ENCODE data around the gene CRHR1. TPM values are rescaled to one million over a fixed set of nuclear protein-coding genes. Genes with fewer than 3 reads are reported as not detected.

The CRHR1 gene
- total and polyA plus RNA-seq, 2 experiments from 2014 or later: not detected

- Histone ChIP-seq H3K9ac (no peak overlapping the region), H3K79me2 (ENCODE audit: insufficient read depth) (no peaks in the 10 kb centered on the region), H3K4me1 (ENCODE audit: insufficient read depth) (no peaks in the 10 kb centered on the region), H3K27me3 (replicated peaks; ENCODE audit: insufficient read depth) (peaks cover 70% of the 10 kb centered on the region), H4K20me1 (ENCODE audit: insufficient read depth) (no peaks in the 10 kb centered on the region), H3K4me2 (ENCODE audit: unreplicated experiment) (no peak overlapping the region), H3F3A (ENCODE audit: insufficient read depth) (no peaks in the 10 kb centered on the region), H3K9me3 (ENCODE audit: low read depth) (no peaks in the 10 kb centered on the region), H3K36me3 (ENCODE audit: low read depth) (no peaks in the 10 kb centered on the region), H3K9me2 (ENCODE audit: insufficient read depth) (no peaks in the 10 kb centered on the region), H3K4me3 (no peak overlapping the region), H2AFZ (no peak overlapping the region), H3K27ac (no peak overlapping the region)
- DNase-seq: no peak
- TF ChIP-seq EZH2 (IDR thresholded peaks at IDR 0.05; ENCODE audit: insufficient read depth, poor library complexity, severe bottlenecking) (no peak), EZH2phosphoT487 (IDR thresholded peaks at IDR 0.05; ENCODE audit: insufficient read depth, low read depth) (no peak)
- in situ Hi-C loops (cut with MboI): no loop called here
- 36 to 43% methylated on average over 3 of the region's 3 CpGs for WGBS, 2 experiments (ENCODE audit: low coverage in 1 of 2, low lambda C conversion rate in 2 of 2, missing lambda C conversion rate in 2 of 2)
These were observed 2.9 kb downstream of the CRHR1 start for GRCh38 chr17:45787044-45787443.

GRCh38 chr17:45787656-45788055 lies 3.5 kb downstream of the CRHR1 start:
- Histone ChIP-seq H3K4me2 (ENCODE audit: unreplicated experiment) (no peak overlapping the region), H3K9me2 (ENCODE audit: insufficient read depth) (no peaks in the 10 kb centered on the region), H3K79me2 (ENCODE audit: insufficient read depth) (no peaks in the 10 kb centered on the region), H3K9me3 (ENCODE audit: low read depth) (no peaks in the 10 kb centered on the region), H3K4me1 (ENCODE audit: insufficient read depth) (no peaks in the 10 kb centered on the region), H3K4me3 (no peak overlapping the region), H2AFZ (no peak overlapping the region), H3K27ac (no peak overlapping the region), H3K36me3 (ENCODE audit: low read depth) (no peaks in the 10 kb centered on the region), H3F3A (ENCODE audit: insufficient read depth) (no peaks in the 10 kb centered on the region), H3K9ac (no peak overlapping the region), H3K27me3 (replicated peaks; ENCODE audit: insufficient read depth) (peaks cover 67% of the 10 kb centered on the region), H4K20me1 (ENCODE audit: insufficient read depth) (no peaks in the 10 kb centered on the region)
- in situ Hi-C loops (cut with MboI): no loop called here
- TF ChIP-seq EZH2phosphoT487 (IDR thresholded peaks at IDR 0.05; ENCODE audit: insufficient read depth, low read depth): no peak
- no peak for TF ChIP-seq EZH2 (IDR thresholded peaks at IDR 0.05; ENCODE audit: insufficient read depth, poor library complexity, severe bottlenecking)
- DNase-seq: no peak
- WGBS, 2 experiments (ENCODE audit: low coverage in 1 of 2, low lambda C conversion rate in 2 of 2, missing lambda C conversion rate in 2 of 2): 77 to 78% methylated on average over 11 of the region's 11 CpGs

GRCh38 chr17:45788057-45788456 lies 3.9 kb downstream of the CRHR1 start:
- no peaks in the 10 kb centered on the region for H3K36me3 ChIP-seq (ENCODE audit: low read depth)
- no peak for DNase-seq
- H3K27ac ChIP-seq: no peak overlapping the region
- no peaks in the 10 kb centered on the region for H3K79me2 ChIP-seq (ENCODE audit: insufficient read depth)
- H4K20me1 ChIP-seq (ENCODE audit: insufficient read depth): no peaks in the 10 kb centered on the region
- TF ChIP-seq EZH2phosphoT487 (IDR thresholded peaks at IDR 0.05; ENCODE audit: insufficient read depth, low read depth) (no peak), EZH2 (IDR thresholded peaks at IDR 0.05; ENCODE audit: insufficient read depth, poor library complexity, severe bottlenecking) (no peak)
- no peaks in the 10 kb centered on the region for H3K9me3 ChIP-seq (ENCODE audit: low read depth)
- in situ Hi-C loops (cut with MboI): no loop called here
- 50 to 66% methylated on average over 3 of the region's 3 CpGs for WGBS, 2 experiments (ENCODE audit: low coverage in 1 of 2, low lambda C conversion rate in 2 of 2, missing lambda C conversion rate in 2 of 2)
- H3K9me2 ChIP-seq (ENCODE audit: insufficient read depth): no peaks in the 10 kb centered on the region
- H2AFZ ChIP-seq: no peak overlapping the region
- no peak overlapping the region for H3K9ac ChIP-seq
- no peaks in the 10 kb centered on the region for H3K4me1 ChIP-seq (ENCODE audit: insufficient read depth)
- H3K4me2 ChIP-seq (ENCODE audit: unreplicated experiment): no peak overlapping the region
- peaks cover 67% of the 10 kb centered on the region for H3K27me3 ChIP-seq (replicated peaks; ENCODE audit: insufficient read depth)
- H3F3A ChIP-seq (ENCODE audit: insufficient read depth): no peaks in the 10 kb centered on the region
- no peak overlapping the region for H3K4me3 ChIP-seq

- Histone ChIP-seq H3F3A (ENCODE audit: insufficient read depth) (no peaks in the 10 kb centered on the region), H3K4me2 (ENCODE audit: unreplicated experiment) (no peak overlapping the region), H3K9me3 (ENCODE audit: low read depth) (no peaks in the 10 kb centered on the region), H3K9me2 (ENCODE audit: insufficient read depth) (no peaks in the 10 kb centered on the region), H3K4me3 (no peak overlapping the region), H3K79me2 (ENCODE audit: insufficient read depth) (no peaks in the 10 kb centered on the region), H3K27me3 (replicated peaks; ENCODE audit: insufficient read depth) (peaks cover 52% of the 10 kb centered on the region), H3K36me3 (ENCODE audit: low read depth) (no peaks in the 10 kb centered on the region), H2AFZ (no peak overlapping the region), H3K27ac (no peak overlapping the region), H4K20me1 (ENCODE audit: insufficient read depth) (no peaks in the 10 kb centered on the region), H3K9ac (no peak overlapping the region), H3K4me1 (ENCODE audit: insufficient read depth) (no peaks in the 10 kb centered on the region)
- 47 to 57% methylated on average over 3 of the region's 3 CpGs for WGBS, 2 experiments (ENCODE audit: low coverage in 1 of 2, low lambda C conversion rate in 2 of 2, missing lambda C conversion rate in 2 of 2)
- DNase-seq: no peak
- in situ Hi-C loops (cut with MboI): no loop called here
- no peak for TF ChIP-seq EZH2phosphoT487 (IDR thresholded peaks at IDR 0.05; ENCODE audit: insufficient read depth, low read depth)
- no peak for TF ChIP-seq EZH2 (IDR thresholded peaks at IDR 0.05; ENCODE audit: insufficient read depth, poor library complexity, severe bottlenecking)
These were observed 5.8 kb downstream of the CRHR1 start for GRCh38 chr17:45789874-45790273.

All from GM23248 (cell line).